ENCODE results near the gene OCRL. TPM values are rescaled to one million over a fixed set of nuclear protein-coding genes. Genes with fewer than 3 reads are reported as not detected.

OCRL gene
- polyA plus RNA-seq, 1 experiment: 29.6 TPM

DNA sequence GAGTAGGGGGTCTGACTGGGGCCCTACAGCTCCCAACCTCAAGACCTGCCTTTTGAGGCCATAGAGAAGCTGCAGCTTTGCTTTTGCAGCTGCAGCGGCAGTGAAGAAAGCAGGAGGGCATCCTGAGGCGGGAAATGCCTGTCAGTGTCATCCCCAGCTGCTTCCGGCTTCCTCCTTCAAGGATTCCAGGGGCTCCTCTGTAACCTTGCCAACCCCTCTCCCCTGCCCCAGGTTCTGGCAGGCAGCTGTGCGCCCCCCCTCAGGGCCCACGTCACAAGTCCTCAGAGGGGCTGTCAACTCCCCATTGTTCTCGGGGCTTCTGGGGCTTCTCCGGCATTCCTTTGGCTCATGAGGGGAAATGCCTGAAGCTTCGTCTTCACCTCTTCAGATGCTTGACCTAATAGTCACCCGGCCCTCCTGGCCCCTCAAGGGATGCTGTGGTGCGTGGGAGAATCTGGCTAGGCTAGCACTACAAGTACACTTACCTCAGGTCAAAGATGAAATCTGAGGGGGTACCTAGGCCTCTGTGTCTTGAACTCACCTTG is 82.8 kb downstream of the OCRL start:
- H3K27ac ChIP-seq (ENCODE audit: low read depth, low read length): no peak overlapping the region
- no peaks in the 10 kb centered on the region for H3K27me3 ChIP-seq (ENCODE audit: control insufficient read depth, insufficient read depth, low read length)
- no peaks in the 10 kb centered on the region for H3K9me3 ChIP-seq (ENCODE audit: control insufficient read depth, insufficient read depth, low read length)
- ChIA-PET POLR2A (no interaction called here), CTCF (no interaction called here)
- H3K4me3 ChIP-seq (ENCODE audit: low read depth, low read length): no peak overlapping the region
- TF ChIP-seq, protein P1, sequence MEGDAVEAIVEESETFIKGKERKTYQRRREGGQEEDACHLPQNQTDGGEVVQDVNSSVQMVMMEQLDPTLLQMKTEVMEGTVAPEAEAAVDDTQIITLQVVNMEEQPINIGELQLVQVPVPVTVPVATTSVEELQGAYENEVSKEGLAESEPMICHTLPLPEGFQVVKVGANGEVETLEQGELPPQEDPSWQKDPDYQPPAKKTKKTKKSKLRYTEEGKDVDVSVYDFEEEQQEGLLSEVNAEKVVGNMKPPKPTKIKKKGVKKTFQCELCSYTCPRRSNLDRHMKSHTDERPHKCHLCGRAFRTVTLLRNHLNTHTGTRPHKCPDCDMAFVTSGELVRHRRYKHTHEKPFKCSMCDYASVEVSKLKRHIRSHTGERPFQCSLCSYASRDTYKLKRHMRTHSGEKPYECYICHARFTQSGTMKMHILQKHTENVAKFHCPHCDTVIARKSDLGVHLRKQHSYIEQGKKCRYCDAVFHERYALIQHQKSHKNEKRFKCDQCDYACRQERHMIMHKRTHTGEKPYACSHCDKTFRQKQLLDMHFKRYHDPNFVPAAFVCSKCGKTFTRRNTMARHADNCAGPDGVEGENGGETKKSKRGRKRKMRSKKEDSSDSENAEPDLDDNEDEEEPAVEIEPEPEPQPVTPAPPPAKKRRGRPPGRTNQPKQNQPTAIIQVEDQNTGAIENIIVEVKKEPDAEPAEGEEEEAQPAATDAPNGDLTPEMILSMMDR (IDR thresholded peaks at IDR 0.05; ENCODE audit: low read depth, low read length): no peak
- no peak for DNase-seq (ENCODE audit: low read depth, low spot score)

DNA sequence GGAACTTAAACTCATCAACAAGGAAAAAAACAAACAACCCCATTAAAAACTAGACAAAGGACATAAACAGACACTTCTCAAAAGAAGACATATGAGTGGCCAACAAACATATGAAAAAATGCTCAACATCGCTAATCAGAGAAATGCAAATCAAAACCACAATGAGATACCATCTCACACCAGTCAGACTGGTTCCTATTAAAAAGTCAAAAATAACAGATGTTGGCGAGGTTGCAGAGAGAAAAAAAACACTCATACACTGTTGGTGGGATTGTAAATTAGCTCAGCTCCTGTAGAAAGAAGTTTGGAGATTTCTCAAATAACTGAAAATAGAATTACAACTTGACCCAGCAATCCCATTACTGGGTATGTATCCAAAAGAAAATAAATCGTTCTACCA is 86.0 kb downstream of the OCRL start:
- ChIA-PET CTCF (no interaction called here), POLR2A (no interaction called here)
- Histone ChIP-seq H3K9me3 (ENCODE audit: control insufficient read depth, insufficient read depth, low read length) (no peaks in the 10 kb centered on the region), H3K4me3 (ENCODE audit: low read depth, low read length) (no peak overlapping the region), H3K27me3 (ENCODE audit: control insufficient read depth, insufficient read depth, low read length) (no peaks in the 10 kb centered on the region), H3K27ac (ENCODE audit: low read depth, low read length) (no peak overlapping the region)
- DNase-seq (ENCODE audit: low read depth, low spot score): no peak
- TF ChIP-seq, protein P1 (IDR thresholded peaks at IDR 0.05; ENCODE audit: low read depth, low read length): no peak

DNA sequence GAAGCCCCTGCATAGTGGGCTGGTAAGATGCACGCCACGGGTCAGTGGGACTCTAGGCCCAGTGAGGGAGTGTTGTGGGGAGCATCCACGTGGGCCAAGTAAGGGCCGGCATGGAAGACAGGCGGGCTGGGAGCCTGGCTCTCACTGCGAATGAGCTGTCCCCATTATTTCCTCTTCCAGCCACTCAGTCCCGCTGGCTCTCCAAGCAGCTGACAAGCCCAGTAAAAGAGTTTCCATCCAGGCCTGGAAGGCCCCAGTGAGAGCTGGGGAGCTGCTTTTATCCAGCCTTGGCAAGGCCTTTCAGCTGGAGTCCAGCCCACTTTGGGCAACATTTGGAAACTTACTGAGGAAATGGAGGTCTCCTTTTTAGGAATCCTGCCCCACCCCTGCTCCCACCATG is 89.8 kb downstream of the OCRL start:
- Histone ChIP-seq H3K27me3 (ENCODE audit: control insufficient read depth, insufficient read depth, low read length) (no peaks in the 10 kb centered on the region), H3K9me3 (ENCODE audit: control insufficient read depth, insufficient read depth, low read length) (no peaks in the 10 kb centered on the region), H3K4me3 (ENCODE audit: low read depth, low read length) (no peak overlapping the region), H3K27ac (ENCODE audit: low read depth, low read length) (no peak overlapping the region)
- no peak for DNase-seq (ENCODE audit: low read depth, low spot score)
- CTCF ChIA-PET: interaction anchor here (2.0 kb wide), 1 partner anchor 96 kb away, joined by 7 read pairs; no protein-coding TSS in a partner anchor
- POLR2A ChIA-PET: no interaction called here
- TF ChIP-seq, protein P1 (IDR thresholded peaks at IDR 0.05; ENCODE audit: low read depth, low read length): no peak

DNA sequence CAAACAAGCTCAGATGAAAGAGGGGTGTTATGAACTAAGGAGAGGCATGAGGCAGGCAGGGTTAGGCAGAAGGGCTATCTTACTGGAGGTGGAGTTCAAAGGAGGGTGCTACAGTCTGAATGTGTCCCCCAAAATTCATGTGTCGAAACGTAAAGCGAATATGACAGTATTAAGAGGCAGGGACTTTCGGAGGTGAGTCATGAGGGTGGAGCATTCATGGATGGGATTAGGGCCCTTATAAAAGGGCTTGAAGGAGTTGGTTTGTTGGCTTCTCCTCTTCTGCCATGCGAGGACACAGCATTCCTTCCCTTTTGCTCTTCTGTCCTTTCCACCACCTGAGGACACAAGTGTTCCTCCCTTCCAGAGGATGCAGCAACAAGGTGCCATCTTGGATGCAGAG is 91.8 kb downstream of the OCRL start:
- POLR2A ChIA-PET: no interaction called here
- CTCF ChIA-PET: interaction anchor here (2.0 kb wide), 1 partner anchor 94 kb away, joined by 7 read pairs; no protein-coding TSS in a partner anchor
- Histone ChIP-seq H3K27me3 (ENCODE audit: control insufficient read depth, insufficient read depth, low read length) (no peaks in the 10 kb centered on the region), H3K9me3 (ENCODE audit: control insufficient read depth, insufficient read depth, low read length) (no peaks in the 10 kb centered on the region), H3K27ac (ENCODE audit: low read depth, low read length) (no peak overlapping the region), H3K4me3 (ENCODE audit: low read depth, low read length) (no peak overlapping the region)
- TF ChIP-seq, protein P1 (IDR thresholded peaks at IDR 0.05; ENCODE audit: low read depth, low read length): no peak
- DNase-seq (ENCODE audit: low read depth, low spot score): no peak

DNA sequence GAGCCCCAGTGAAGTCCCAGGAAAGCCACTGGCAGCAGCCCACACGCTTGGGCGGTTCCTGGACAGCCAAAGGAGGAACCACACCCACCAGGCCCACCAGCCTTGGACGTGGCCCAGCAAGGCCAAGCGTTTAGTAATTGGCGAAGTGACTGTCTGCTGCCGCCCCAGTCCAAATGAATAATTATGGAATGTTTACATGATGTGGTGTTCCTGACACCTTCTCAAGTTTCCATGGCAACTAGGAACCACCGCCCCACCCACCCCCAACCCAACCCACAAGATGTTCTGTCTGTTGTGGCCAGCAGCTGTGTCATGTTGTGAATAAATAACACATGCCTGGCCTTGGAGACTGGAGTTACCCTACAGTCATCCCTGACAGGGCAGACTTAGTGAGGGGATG is 92.4 kb downstream of the OCRL start:
- CTCF ChIA-PET: no interaction called here
- no peak overlapping the region for H3K4me3 ChIP-seq (ENCODE audit: low read depth, low read length)
- no peak overlapping the region for H3K27ac ChIP-seq (ENCODE audit: low read depth, low read length)
- TF ChIP-seq, protein P1 (IDR thresholded peaks at IDR 0.05; ENCODE audit: low read depth, low read length): no peak
- DNase-seq (ENCODE audit: low read depth, low spot score): no peak
- no peaks in the 10 kb centered on the region for H3K9me3 ChIP-seq (ENCODE audit: control insufficient read depth, insufficient read depth, low read length)
- POLR2A ChIA-PET: no interaction called here
- no peaks in the 10 kb centered on the region for H3K27me3 ChIP-seq (ENCODE audit: control insufficient read depth, insufficient read depth, low read length)
